ENCODE measurements around the gene PALD1.
"Not testable (repeated sequence)": the region's sequence is repeated elsewhere in the genome, so short reads cannot be mapped to it uniquely, and the experiment has no call there.

PALD1 gene

GRCh38 chr10:70599791-70600190, 121.2 kb downstream of the PALD1 start:
- Histone ChIP-seq H3K27me3 (ENCODE audit: insufficient read depth, low read length) (no peaks in the 10 kb centered on the region), H3K36me3 (ENCODE audit: insufficient read depth, low read length) (no peaks in the 10 kb centered on the region), H3K4me3 (ENCODE audit: low read depth, low read length) (no peak overlapping the region), H2AFZ (ENCODE audit: low read length, unreplicated experiment) (no peak overlapping the region), H3K4me1 (ENCODE audit: control insufficient read depth, insufficient read depth, low read length, unreplicated experiment) (no peaks in the 10 kb centered on the region), H3K79me2 (ENCODE audit: control insufficient read depth, insufficient read depth, low read length, unreplicated experiment) (no peaks in the 10 kb centered on the region), H3K27ac (ENCODE audit: low read depth, low read length) (no peak overlapping the region)

- no peaks in the 10 kb centered on the region for H3K79me2 ChIP-seq (ENCODE audit: control insufficient read depth, insufficient read depth, low read length, unreplicated experiment)
- H3K4me3 ChIP-seq (ENCODE audit: low read depth, low read length): no peak overlapping the region
- H2AFZ ChIP-seq (ENCODE audit: low read length, unreplicated experiment): no peak overlapping the region
- H3K36me3 ChIP-seq (ENCODE audit: insufficient read depth, low read length): no peaks in the 10 kb centered on the region
- H3K27me3 ChIP-seq (ENCODE audit: insufficient read depth, low read length): no peaks in the 10 kb centered on the region
- no peak overlapping the region for H3K27ac ChIP-seq (ENCODE audit: low read depth, low read length)
- H3K4me1 ChIP-seq (ENCODE audit: control insufficient read depth, insufficient read depth, low read length, unreplicated experiment): no peaks in the 10 kb centered on the region
Measured at GRCh38 chr10:70600512-70601395, 122.2 kb downstream of the PALD1 start.

- Histone ChIP-seq H3K27ac (ENCODE audit: low read depth, low read length) (no peak overlapping the region), H3K79me2 (ENCODE audit: control insufficient read depth, insufficient read depth, low read length, unreplicated experiment) (no peaks in the 10 kb centered on the region), H2AFZ (ENCODE audit: low read length, unreplicated experiment) (no peak overlapping the region), H3K36me3 (ENCODE audit: insufficient read depth, low read length) (no peaks in the 10 kb centered on the region), H3K4me1 (ENCODE audit: control insufficient read depth, insufficient read depth, low read length, unreplicated experiment) (no peaks in the 10 kb centered on the region), H3K27me3 (ENCODE audit: insufficient read depth, low read length) (no peaks in the 10 kb centered on the region), H3K4me3 (ENCODE audit: low read depth, low read length) (no peak overlapping the region)
Measured at GRCh38 chr10:70601746-70602145, 123.2 kb downstream of the PALD1 start.

- no peaks in the 10 kb centered on the region for H3K36me3 ChIP-seq (ENCODE audit: insufficient read depth, low read length)
Measured at GRCh38 chr10:70602665-70603448, 124.3 kb downstream of the PALD1 start, which contains the start of gene PRF1. TSS of gene PRF1 (minus strand) at chr10:70602741. CDS start at chr10:70600902, 1,839 bp downstream.

GRCh38 chr10:70603449-70603801, 124.9 kb downstream of the PALD1 start:
- Histone ChIP-seq H3K27ac (ENCODE audit: low read depth, low read length) (no peak overlapping the region), H3K79me2 (ENCODE audit: control insufficient read depth, insufficient read depth, low read length, unreplicated experiment) (no peaks in the 10 kb centered on the region)

More at GRCh38 chr10:70602665-70603448, 124.3 kb downstream of the PALD1 start, which contains the start of gene PRF1:
- no peaks in the 10 kb centered on the region for H3K79me2 ChIP-seq (ENCODE audit: control insufficient read depth, insufficient read depth, low read length, unreplicated experiment)
- no peaks in the 10 kb centered on the region for H3K4me1 ChIP-seq (ENCODE audit: control insufficient read depth, insufficient read depth, low read length, unreplicated experiment)
- H3K4me3 ChIP-seq (ENCODE audit: low read depth, low read length): no peak within 1 kb of the TSS
- H2AFZ ChIP-seq (ENCODE audit: low read length, unreplicated experiment): no peak within 1 kb of the TSS
- no peaks in the 10 kb centered on the region for H3K27me3 ChIP-seq (ENCODE audit: insufficient read depth, low read length)
- H3K27ac ChIP-seq (ENCODE audit: low read depth, low read length): no peak within 1 kb of the TSS

GRCh38 chr10:70604106-70604505, 125.5 kb downstream of the PALD1 start:
- H3K27me3 ChIP-seq (ENCODE audit: insufficient read depth, low read length): no peaks in the 10 kb centered on the region
- H3K4me1 ChIP-seq (ENCODE audit: control insufficient read depth, insufficient read depth, low read length, unreplicated experiment): no peaks in the 10 kb centered on the region
- no peaks in the 10 kb centered on the region for H3K79me2 ChIP-seq (ENCODE audit: control insufficient read depth, insufficient read depth, low read length, unreplicated experiment)
- H2AFZ ChIP-seq (ENCODE audit: low read length, unreplicated experiment): no peak overlapping the region
- no peak overlapping the region for H3K4me3 ChIP-seq (ENCODE audit: low read depth, low read length)
- H3K36me3 ChIP-seq (ENCODE audit: insufficient read depth, low read length): no peaks in the 10 kb centered on the region
- no peak overlapping the region for H3K27ac ChIP-seq (ENCODE audit: low read depth, low read length)

More at GRCh38 chr10:70603449-70603801, 124.9 kb downstream of the PALD1 start:
- no peaks in the 10 kb centered on the region for H3K36me3 ChIP-seq (ENCODE audit: insufficient read depth, low read length)
- no peaks in the 10 kb centered on the region for H3K4me1 ChIP-seq (ENCODE audit: control insufficient read depth, insufficient read depth, low read length, unreplicated experiment)
- H2AFZ ChIP-seq (ENCODE audit: low read length, unreplicated experiment): no peak overlapping the region
- no peaks in the 10 kb centered on the region for H3K27me3 ChIP-seq (ENCODE audit: insufficient read depth, low read length)
- H3K4me3 ChIP-seq (ENCODE audit: low read depth, low read length): no peak overlapping the region

- Histone ChIP-seq H3K4me1 (ENCODE audit: control insufficient read depth, insufficient read depth, low read length, unreplicated experiment) (no peaks in the 10 kb centered on the region), H3K27ac (ENCODE audit: low read depth, low read length) (no peak overlapping the region), H2AFZ (ENCODE audit: low read length, unreplicated experiment) (no peak overlapping the region), H3K79me2 (ENCODE audit: control insufficient read depth, insufficient read depth, low read length, unreplicated experiment) (no peaks in the 10 kb centered on the region), H3K36me3 (ENCODE audit: insufficient read depth, low read length) (no peaks in the 10 kb centered on the region), H3K27me3 (ENCODE audit: insufficient read depth, low read length) (no peaks in the 10 kb centered on the region), H3K4me3 (ENCODE audit: low read depth, low read length) (no peak overlapping the region)
Measured at GRCh38 chr10:70605161-70605560, 126.6 kb downstream of the PALD1 start.

- H2AFZ ChIP-seq (ENCODE audit: low read length, unreplicated experiment): no peak overlapping the region
- H3K79me2 ChIP-seq (ENCODE audit: control insufficient read depth, insufficient read depth, low read length, unreplicated experiment): no peaks in the 10 kb centered on the region
- H3K27me3 ChIP-seq (ENCODE audit: insufficient read depth, low read length): no peaks in the 10 kb centered on the region
- H3K4me1 ChIP-seq (ENCODE audit: control insufficient read depth, insufficient read depth, low read length, unreplicated experiment): no peaks in the 10 kb centered on the region
- no peak overlapping the region for H3K27ac ChIP-seq (ENCODE audit: low read depth, low read length)
- no peak overlapping the region for H3K4me3 ChIP-seq (ENCODE audit: low read depth, low read length)
- H3K36me3 ChIP-seq (ENCODE audit: insufficient read depth, low read length): no peaks in the 10 kb centered on the region
Measured at GRCh38 chr10:70607936-70608335, 129.4 kb downstream of the PALD1 start.

- Histone ChIP-seq H3K4me1 (ENCODE audit: control insufficient read depth, insufficient read depth, low read length, unreplicated experiment) (no peaks in the 10 kb centered on the region), H2AFZ (ENCODE audit: low read length, unreplicated experiment) (no peak overlapping the region), H3K27ac (ENCODE audit: low read depth, low read length) (no peak overlapping the region), H3K36me3 (ENCODE audit: insufficient read depth, low read length) (no peaks in the 10 kb centered on the region), H3K79me2 (ENCODE audit: control insufficient read depth, insufficient read depth, low read length, unreplicated experiment) (no peaks in the 10 kb centered on the region), H3K27me3 (ENCODE audit: insufficient read depth, low read length) (no peaks in the 10 kb centered on the region), H3K4me3 (ENCODE audit: low read depth, low read length) (no peak overlapping the region)
Measured at GRCh38 chr10:70613941-70614340, 135.4 kb downstream of the PALD1 start.

GRCh38 chr10:70614364-70614763, 135.8 kb downstream of the PALD1 start:
- H2AFZ ChIP-seq (ENCODE audit: low read length, unreplicated experiment); H3K27ac ChIP-seq (ENCODE audit: low read depth, low read length); H3K4me3 ChIP-seq (ENCODE audit: low read depth, low read length); H3K36me3 ChIP-seq (ENCODE audit: insufficient read depth, low read length); H3K79me2 ChIP-seq (ENCODE audit: control insufficient read depth, insufficient read depth, low read length, unreplicated experiment); H3K4me1 ChIP-seq (ENCODE audit: control insufficient read depth, insufficient read depth, low read length, unreplicated experiment); H3K27me3 ChIP-seq (ENCODE audit: insufficient read depth, low read length): not testable (repeated sequence)

Measured in ACC112 (cell line).